Progenitor cell of endocrine pancreas (in vitro differentiated cells): ENCODE measurements around the gene PCSK5. TPM values are rescaled to one million over a fixed set of nuclear protein-coding genes. Genes with fewer than 3 reads are reported as not detected.
A peak's percentile ranks its signal among the peaks of the same experiment; 100 is the strongest.

Source experiments
- DNase-seq: peaks from one replicate; pipeline ENCODE4 v3.0.0; 2021; ENCODE audit warnings: low spot score; ENCODE audit not compliant: unreplicated experiment
- H3K27ac Mint-ChIP-seq: 2 replicates; pipeline ENCODE4 v1.8.0; 2021; ENCODE audit warnings: mild to moderate bottlenecking, moderate library complexity, mixed read lengths
- H3K27me3 Mint-ChIP-seq: 2 replicates; pipeline ENCODE4 v1.8.0; 2021; ENCODE audit warnings: mixed read lengths
- H3K36me3 Mint-ChIP-seq: 2 replicates; pipeline ENCODE4 v1.8.0; 2022; ENCODE audit warnings: mixed read lengths; ENCODE audit not compliant: insufficient read depth
- H3K4me1 Mint-ChIP-seq: 2 replicates; pipeline ENCODE4 v1.8.0; 2021; ENCODE audit warnings: low read depth, mixed read lengths
- H3K4me3 Mint-ChIP-seq: 2 replicates; pipeline ENCODE4 v1.8.0; 2021; ENCODE audit warnings: low read depth, mild to moderate bottlenecking, moderate library complexity, mixed read lengths
- H3K9me3 Mint-ChIP-seq: 2 replicates; pipeline ENCODE4 v1.8.0; 2021; ENCODE audit warnings: low read depth, mixed read lengths
- total RNA-seq: library from RNA; stranded (reverse); gene quantifications from 2 replicates; pipeline ENCODE4 v1.2.1, GENCODE V29; 2021
- TF ChIP-seq, protein P1 (sequence below): fragments of 200-600 bp; sonication (generic); IDR thresholded peaks from one replicate; pipeline ENCODE4 v1.5.0; 2021; ENCODE audit warnings: antibody characterized with exemption, mild to moderate bottlenecking; ENCODE audit not compliant: unreplicated experiment

The PCSK5 gene
- total RNA-seq, 1 donor from 2014 or later, result 7.3 TPM

DNA sequence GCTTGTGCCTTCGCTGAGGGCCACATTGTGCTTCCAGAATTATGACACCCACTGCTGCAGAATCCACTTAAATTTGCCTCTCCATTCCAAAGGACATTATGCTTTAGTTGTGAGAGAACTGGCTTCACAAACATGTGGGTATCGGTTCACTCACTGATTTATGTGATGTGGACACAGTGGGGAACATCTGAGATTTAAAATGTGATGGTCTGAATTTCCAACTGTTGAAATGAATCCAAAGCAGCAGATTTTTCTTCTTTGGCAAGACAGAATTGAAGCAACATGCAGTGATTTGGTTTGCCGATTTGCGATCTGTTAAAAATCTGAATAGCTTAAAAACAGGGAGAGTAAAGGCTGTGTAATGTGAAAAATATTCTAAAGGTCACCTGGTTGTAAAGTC, 20.3 kb downstream of the PCSK5 start:
- TF ChIP-seq, protein P1, sequence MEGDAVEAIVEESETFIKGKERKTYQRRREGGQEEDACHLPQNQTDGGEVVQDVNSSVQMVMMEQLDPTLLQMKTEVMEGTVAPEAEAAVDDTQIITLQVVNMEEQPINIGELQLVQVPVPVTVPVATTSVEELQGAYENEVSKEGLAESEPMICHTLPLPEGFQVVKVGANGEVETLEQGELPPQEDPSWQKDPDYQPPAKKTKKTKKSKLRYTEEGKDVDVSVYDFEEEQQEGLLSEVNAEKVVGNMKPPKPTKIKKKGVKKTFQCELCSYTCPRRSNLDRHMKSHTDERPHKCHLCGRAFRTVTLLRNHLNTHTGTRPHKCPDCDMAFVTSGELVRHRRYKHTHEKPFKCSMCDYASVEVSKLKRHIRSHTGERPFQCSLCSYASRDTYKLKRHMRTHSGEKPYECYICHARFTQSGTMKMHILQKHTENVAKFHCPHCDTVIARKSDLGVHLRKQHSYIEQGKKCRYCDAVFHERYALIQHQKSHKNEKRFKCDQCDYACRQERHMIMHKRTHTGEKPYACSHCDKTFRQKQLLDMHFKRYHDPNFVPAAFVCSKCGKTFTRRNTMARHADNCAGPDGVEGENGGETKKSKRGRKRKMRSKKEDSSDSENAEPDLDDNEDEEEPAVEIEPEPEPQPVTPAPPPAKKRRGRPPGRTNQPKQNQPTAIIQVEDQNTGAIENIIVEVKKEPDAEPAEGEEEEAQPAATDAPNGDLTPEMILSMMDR, result no peak
- H3K36me3 Mint-ChIP-seq, result no peaks in the 10 kb centered on the region
- peaks cover 15% of the 10 kb centered on the region for H3K4me1 Mint-ChIP-seq
- H3K9me3 Mint-ChIP-seq, result no peaks in the 10 kb centered on the region
- H3K27ac Mint-ChIP-seq, result no peak overlapping the region
- H3K27me3 Mint-ChIP-seq, result no peaks in the 10 kb centered on the region
- H3K4me3 Mint-ChIP-seq, result no peak overlapping the region
- no peak for DNase-seq

DNA sequence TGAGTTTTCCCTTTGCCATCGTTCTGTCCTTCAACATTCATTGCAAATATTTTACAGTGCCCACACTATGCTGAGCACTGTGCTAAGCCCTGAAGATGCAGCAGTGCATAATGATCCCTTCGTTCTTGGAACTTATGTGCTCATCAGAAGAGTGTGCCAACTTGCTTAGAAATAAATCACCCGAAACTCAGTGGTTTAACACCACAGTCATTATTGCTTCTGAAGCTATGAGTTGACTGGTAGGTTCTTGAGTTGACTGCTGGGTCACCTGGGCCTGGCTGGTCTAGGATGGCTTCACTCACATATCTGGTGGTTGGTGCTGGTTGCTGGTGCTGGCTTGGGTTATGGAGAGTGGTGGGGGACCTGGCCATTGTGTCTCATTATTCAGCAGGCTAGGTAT, 20.9 kb downstream of the PCSK5 start:
- TF ChIP-seq, protein P1, result no peak
- no peak overlapping the region for H3K27ac Mint-ChIP-seq
- no peaks in the 10 kb centered on the region for H3K9me3 Mint-ChIP-seq
- no peak for DNase-seq
- no peaks in the 10 kb centered on the region for H3K27me3 Mint-ChIP-seq
- H3K4me3 Mint-ChIP-seq, result no peak overlapping the region
- H3K4me1 Mint-ChIP-seq, result peaks cover 15% of the 10 kb centered on the region
- H3K36me3 Mint-ChIP-seq, result no peaks in the 10 kb centered on the region

DNA sequence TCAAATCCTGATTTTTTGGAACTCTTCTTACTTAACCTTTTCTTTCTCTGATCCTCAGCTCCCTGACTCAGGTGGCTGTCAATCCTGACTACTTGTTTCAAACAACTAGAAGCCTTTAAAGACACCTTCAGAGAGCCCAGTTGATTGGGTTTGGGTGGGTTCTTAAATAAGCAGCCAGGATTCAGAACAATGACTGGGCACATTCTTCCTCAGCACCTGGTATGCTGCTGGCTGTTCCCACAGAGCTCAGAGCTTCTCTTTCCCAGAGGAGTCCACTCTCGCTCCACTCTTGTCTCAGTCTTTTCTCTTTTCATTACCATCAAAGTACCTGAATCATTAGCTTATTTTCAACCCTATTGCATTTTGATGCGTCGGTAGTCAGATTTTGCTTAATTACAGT, 22.5 kb downstream of the PCSK5 start:
- H3K4me1 Mint-ChIP-seq, result peaks cover 15% of the 10 kb centered on the region

DNA sequence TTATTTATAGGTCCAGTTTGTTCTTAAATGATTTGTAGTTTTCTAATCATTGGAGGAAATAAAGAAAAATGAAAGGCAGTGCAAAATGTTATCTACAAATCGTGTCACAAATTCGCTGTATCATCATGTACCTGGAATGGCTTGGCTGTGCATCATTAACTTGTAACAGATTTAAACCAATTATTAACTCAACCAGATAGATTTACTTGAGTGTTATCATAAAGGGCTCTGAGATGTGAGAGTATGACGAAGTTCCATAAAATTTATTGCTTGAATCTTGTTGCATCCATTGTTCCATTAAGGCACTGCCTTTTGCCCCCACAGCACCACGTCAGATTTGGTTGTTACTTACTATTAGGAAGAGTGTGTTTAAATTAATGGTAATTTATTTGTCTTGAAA, 23.5 kb downstream of the PCSK5 start:
- Mint-ChIP-seq H3K27ac (no peak overlapping the region), H3K27me3 (no peaks in the 10 kb centered on the region), H3K4me3 (no peak overlapping the region), H3K36me3 (no peaks in the 10 kb centered on the region), H3K4me1 (peaks cover 15% of the 10 kb centered on the region), H3K9me3 (no peaks in the 10 kb centered on the region)
- TF ChIP-seq, protein P1, result no peak
- DNase-seq, result no peak

More for the DNA sequence above, 22.5 kb downstream of the PCSK5 start:
- no peak overlapping the region for H3K4me3 Mint-ChIP-seq
- peak overlapping the region; percentile 20 for H3K27ac Mint-ChIP-seq
- no peaks in the 10 kb centered on the region for H3K36me3 Mint-ChIP-seq
- TF ChIP-seq, protein P1, result no peak
- no peaks in the 10 kb centered on the region for H3K27me3 Mint-ChIP-seq
- H3K9me3 Mint-ChIP-seq, result no peaks in the 10 kb centered on the region
- DNase-seq, result no peak

DNA sequence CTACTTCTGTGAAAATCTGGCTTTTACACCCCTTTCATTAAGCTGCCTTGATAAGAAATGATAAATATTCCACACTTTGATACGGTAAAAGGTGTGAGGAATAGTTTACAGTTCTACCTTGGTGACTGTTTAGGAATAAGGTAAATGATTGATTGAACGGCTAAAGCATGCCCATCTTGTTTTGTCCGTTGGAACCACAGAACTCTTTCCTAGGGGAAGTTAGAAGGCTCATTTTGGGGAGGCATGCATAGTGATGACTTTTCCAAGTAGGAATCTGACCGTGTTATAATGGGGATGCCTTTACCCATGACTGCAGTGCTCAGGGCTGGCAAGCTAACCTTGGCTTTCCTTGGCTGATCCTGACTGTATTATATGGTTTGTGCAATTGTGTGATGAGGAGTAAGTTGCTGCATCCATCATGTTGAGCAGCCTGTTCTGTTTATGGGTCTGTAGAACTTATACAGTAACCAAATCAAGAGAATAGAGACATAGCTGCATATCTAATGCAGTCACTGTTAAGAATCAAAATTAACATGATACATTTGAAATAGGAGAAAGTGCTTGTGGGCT, 24.5 kb downstream of the PCSK5 start:
- Mint-ChIP-seq H3K27me3 (no peaks in the 10 kb centered on the region), H3K4me1 (peaks cover 15% of the 10 kb centered on the region), H3K9me3 (no peaks in the 10 kb centered on the region), H3K27ac (no peak overlapping the region), H3K4me3 (no peak overlapping the region), H3K36me3 (no peaks in the 10 kb centered on the region)
- no peak for DNase-seq
- TF ChIP-seq, protein P1, result no peak
